HT1080 (cell line): Measurements from ENCODE around the gene RARG. TPM values are rescaled to one million over a fixed set of nuclear protein-coding genes. Genes with fewer than 3 reads are reported as not detected.
"Not testable (repeated sequence)": the region's sequence is repeated elsewhere in the genome, so short reads cannot be mapped to it uniquely, and the experiment has no call there.

Experiments used
- DNase-seq: peaks from one replicate; pipeline ENCODE4 v3.0.0-alpha.2; 2015; ENCODE audit warnings: low read depth
- total RNA-seq: library from RNA; depleted of rRNA; stranded (reverse); fragments of >200 nt; shearing (Covaris generic); gene quantifications from 2 replicates; pipeline ENCODE4 v1.2.3, GENCODE V29; 2014

Gene RARG
- total RNA-seq, 1 experiment from 2014 or later = 17.4 TPM

- no peak for DNase-seq
Observed at GRCh38 chr12:53211476-53212381, 20.3 kb downstream of the RARG start.

DNA sequence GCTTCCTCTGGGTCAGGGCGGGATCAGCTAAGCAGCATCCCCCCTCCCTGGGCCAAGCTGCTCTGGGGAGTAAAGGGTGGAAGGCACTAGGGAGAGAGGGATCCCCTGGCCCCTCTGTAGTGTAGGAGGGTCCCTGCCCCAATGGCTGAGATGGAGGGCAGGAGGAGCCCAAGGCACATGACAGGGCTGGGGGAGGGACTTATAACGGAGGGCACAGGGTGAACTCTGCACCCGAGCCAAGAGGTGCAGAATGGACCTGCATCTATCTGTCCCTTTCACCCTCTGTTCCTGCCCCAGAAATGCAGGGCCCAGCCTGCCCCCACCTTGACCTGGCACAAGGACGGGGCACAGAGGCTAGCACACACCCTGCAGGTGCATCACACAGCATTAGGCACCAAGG, 21.2 kb downstream of the RARG start:
- no peak for DNase-seq

DNA sequence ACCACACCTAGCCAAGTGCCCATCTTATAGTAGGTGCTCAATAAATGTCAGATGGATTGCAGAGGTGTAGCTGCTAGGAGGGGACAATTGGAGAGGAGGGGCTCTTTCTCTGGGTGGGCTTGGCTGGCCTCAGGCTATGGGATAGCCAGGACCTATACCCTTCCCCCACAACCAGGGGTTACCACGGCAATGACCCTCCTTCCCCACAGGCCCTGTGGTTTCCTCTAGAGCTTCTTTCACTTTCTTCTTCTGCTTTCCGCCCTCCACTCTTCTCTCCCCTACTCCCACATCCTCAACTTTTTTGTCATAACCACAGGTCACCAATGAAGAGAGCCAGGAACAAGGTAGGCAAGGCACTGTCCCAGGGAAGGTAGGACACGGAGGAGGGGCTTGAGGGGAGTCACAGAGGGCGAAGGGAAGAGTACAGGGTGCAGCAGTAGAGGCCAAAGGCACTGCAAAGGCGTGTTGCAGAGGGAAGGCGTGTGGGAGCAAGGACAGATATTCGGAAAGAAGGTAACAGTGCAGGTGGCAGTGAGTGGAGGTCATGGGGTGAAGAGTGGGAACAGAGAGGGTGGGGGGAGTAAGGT, 23.0 kb downstream of the RARG start:
- DNase-seq = no peak

GRCh38 chr12:53208435-53208834, 23.6 kb downstream of the RARG start:
- no peak for DNase-seq

DNA sequence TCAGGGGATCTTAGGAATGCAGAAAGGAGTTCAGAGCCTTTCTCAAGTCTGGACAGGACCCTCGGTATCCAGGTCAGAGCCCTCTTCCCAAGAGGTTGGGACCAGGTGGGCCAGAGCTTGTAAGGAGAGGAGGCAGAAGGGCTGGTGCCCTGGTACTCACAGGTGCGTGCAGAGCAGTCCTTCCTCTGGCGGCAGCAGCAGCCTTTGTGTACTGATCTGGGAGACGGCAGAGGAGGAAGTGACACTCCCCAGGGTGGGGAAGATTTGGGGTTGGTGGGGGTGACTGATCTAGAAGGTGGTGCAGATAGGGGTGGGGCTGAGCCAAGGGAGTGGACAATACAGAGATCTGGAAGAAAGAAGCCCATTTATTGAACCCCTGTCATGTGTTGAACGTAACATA, 25.0 kb downstream of the RARG start, which contains the start of gene ITGB7:
Gene ITGB7 (minus strand): TSS at position 210 of the 400 bp plus-strand sequence. CDS start 6,808 bp downstream, outside the sequence.
- no peak for DNase-seq

GRCh38 chr12:53205747-53206419, 26.1 kb downstream of the RARG start:
- DNase-seq = peak; percentile 81

- DNase-seq = no peak
Observed at GRCh38 chr12:53204351-53204750, 27.7 kb downstream of the RARG start.

DNA sequence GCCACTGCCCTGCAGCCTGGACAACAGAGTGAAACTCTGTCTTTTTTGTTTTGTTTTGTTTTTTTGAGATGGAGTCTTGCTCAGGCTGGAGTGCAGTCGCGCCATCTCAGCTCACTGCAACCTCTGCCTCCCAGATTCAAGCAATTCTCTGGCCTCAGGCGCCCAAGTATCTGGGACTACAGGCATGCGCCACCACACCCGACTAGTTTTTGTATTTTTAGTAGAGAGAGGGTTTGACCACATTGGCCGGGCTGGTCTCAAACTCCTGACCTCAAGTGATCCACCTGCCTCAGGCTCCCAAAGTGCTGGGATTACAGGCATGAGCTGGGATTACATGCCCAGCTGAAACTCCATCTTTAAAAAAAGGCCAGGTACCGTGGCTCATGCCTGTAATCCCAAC, 29.7 kb downstream of the RARG start:
- DNase-seq = not testable (repeated sequence)

DNA sequence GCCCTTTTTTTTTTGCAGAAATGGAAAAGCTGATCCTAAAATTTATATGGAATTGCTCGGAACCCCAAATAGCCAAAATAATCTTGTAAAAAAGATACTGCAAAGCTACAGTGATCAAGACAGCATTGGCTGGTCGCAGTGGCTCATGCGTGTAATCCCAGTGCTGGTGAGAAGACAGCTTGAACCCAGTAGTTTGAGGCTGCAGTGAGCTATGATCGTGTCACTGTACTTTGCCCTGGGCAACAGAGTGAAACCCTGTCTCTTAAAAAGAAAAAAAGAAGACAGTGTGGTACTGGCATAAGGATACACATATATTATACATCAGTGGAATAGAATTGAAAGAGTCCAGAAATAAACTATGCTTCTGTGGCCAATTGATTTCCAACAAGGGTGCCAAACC, 30.4 kb downstream of the RARG start:
- DNase-seq = no peak

GRCh38 chr12:53201177-53201541, 30.9 kb downstream of the RARG start:
- DNase-seq = no peak

GRCh38 chr12:53200458-53201176, 31.4 kb downstream of the RARG start:
- DNase-seq = no peak

DNA sequence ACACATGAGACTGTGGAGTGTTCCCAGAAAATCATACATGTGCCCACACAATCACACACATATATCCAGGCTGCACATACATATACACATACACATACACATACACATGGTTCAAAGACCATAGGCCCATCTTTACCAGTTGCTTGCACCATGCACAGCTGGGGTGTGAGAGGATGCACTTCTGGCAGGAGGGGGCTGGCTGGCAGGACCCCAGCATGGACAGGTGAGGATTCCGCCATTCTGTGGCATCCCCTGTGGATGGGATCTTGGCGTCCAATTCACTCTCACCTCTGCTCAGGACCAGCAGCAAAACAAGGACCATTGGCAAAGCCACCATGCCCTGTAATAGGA, 31.9 kb downstream of the RARG start:
- DNase-seq = no peak

- DNase-seq = no peak
Observed at GRCh38 chr12:53199700-53200099, 32.3 kb downstream of the RARG start.

GRCh38 chr12:53198486-53199110, 33.4 kb downstream of the RARG start:
- no peak for DNase-seq

- DNase-seq = no peak
Observed at GRCh38 chr12:53197011-53197640, 34.9 kb downstream of the RARG start.

- no peak for DNase-seq
Observed at GRCh38 chr12:53196486-53196885, 35.5 kb downstream of the RARG start.

DNA sequence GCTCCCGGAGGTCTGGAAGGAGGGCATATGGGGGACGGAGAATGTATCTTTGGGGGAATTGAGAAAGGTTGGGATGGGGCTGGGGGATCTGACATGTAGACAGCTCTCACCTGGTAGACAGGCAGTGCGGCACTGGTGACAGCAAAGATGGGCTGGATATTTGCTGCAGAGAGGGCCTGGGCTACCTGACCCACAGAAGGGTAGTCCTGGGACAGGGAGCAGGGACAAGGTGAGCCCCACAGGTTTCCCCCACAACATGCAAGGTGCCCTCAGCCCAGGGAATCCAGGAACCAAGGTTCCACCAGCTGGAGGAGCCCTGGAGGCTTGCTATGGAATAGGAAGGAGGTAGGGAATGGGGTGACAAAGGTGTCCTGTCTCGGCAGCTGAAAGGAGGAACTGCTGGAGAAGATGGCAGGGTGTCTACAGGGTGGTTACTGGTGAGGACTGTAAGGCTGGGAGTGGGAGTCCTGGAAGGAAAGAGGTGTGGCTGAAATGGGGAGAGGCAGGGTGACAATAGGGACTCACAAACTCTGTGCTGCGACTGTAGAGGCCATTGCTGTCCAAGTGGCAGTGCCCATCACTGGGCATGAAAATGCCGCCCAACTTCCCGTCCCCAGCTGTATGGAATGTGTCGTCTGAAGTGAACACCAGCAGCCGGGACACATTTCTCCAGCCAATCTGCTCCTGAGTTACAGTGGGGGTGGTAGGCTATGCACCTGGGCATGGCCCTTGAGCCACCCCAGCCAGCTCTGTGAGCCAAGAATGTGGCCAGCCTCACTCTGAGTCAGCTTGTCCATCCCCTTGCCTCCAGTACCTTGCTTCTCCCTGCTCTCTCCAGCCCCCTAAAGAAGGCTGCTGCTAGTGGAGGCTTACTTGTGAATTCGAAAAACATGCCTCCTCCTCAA, 36.2 kb downstream of the RARG start:
- DNase-seq = peak; percentile 49

- DNase-seq = no peak
Observed at GRCh38 chr12:53194973-53195372, 37.0 kb downstream of the RARG start.

GRCh38 chr12:53193985-53194716, 37.9 kb downstream of the RARG start:
- DNase-seq = no peak
